K562 (cell line): ENCODE results near the gene ALAS2. TPM values are rescaled to one million over a fixed set of nuclear protein-coding genes. Genes with fewer than 3 reads are reported as not detected.
A peak's percentile ranks its signal among the peaks of the same experiment; 100 is the strongest.

Experiments
- BRD9 ChIP-seq: fragments of 450-650 bp; IDR thresholded peaks from 2 replicates; pipeline ENCODE4 v1.6.1; 2018; ENCODE audit warnings: low read depth; ENCODE audit not compliant: partially characterized antibody
- CBX5 ChIP-seq: IDR thresholded peaks from 2 replicates; pipeline ENCODE4 v1.6.1; 2014; ENCODE audit warnings: low read depth, borderline replicate concordance
- CREBBP ChIP-seq: IDR thresholded peaks from one replicate; pipeline ENCODE4 v1.6.1; 2012; ENCODE audit warnings: low read depth, mild to moderate bottlenecking, control low read depth, inconsistent platforms, low read length
- CREM ChIP-seq: IDR thresholded peaks from 2 replicates; pipeline ENCODE4 v1.6.1; 2014; ENCODE audit warnings: antibody characterized with exemption, low read depth
- ETV6 ChIP-seq, 3 experiments: fragments of 150-350 bp in 1 of 3; sonication (generic) in 1 of 3; formaldehyde crosslinking in 1 of 3; IDR thresholded peaks; 2 replicates each; pipeline versions ENCODE4 v1.6.1 to v1.8.0; 2014 to 2022; ENCODE audit warnings: borderline replicate concordance in 2 of 3, low read depth in 2 of 3, antibody characterized with exemption in 1 of 3, low read length in 1 of 3, mild to moderate bottlenecking in 1 of 3, missing genetic modification reagents in 1 of 3
- HDAC3 ChIP-seq: fragments of 450-650 bp; IDR thresholded peaks from 2 replicates; pipeline ENCODE4 v1.6.1; 2018; ENCODE audit warnings: borderline replicate concordance, mild to moderate bottlenecking, moderate library complexity; ENCODE audit not compliant: partially characterized antibody
- JUNB ChIP-seq: fragments of 450-650 bp; formaldehyde crosslinking; conservative IDR thresholded peaks from 2 replicates; pipeline ENCODE4 v1.4.0; 2020; ENCODE audit warnings: mild to moderate bottlenecking
- KAT2B ChIP-seq: IDR thresholded peaks from one replicate; pipeline ENCODE4 v1.6.1; 2012; ENCODE audit warnings: low read depth, mild to moderate bottlenecking, control low read depth, inconsistent platforms, low read length, moderate library complexity
- KLF6 ChIP-seq: fragments of 250-450 bp; sonication (Bioruptor Pico); IDR thresholded peaks from 2 replicates; pipeline ENCODE4 v1.4.0; 2020; ENCODE audit warnings: mild to moderate bottlenecking, moderate library complexity, borderline replicate concordance
- LEF1 ChIP-seq: fragments of 450-650 bp; IDR thresholded peaks from 2 replicates; pipeline ENCODE4 v1.6.1; 2016; ENCODE audit warnings: mild to moderate bottlenecking
- NBN ChIP-seq: fragments of 450-650 bp; IDR thresholded peaks from 2 replicates; pipeline ENCODE4 v1.6.1; 2016; ENCODE audit warnings: low read depth, mild to moderate bottlenecking
- NFYB ChIP-seq: IDR thresholded peaks from 2 replicates; pipeline ENCODE4 v1.6.1; 2011; ENCODE audit warnings: mild to moderate bottlenecking, moderate library complexity; ENCODE audit not compliant: insufficient read length; ENCODE audit errors: extremely low read depth
- NONO ChIP-seq, 2 experiments: fragments of 200-400 bp in 1 of 2; fragments of 450-650 bp in 1 of 2; formaldehyde crosslinking in 1 of 2; IDR thresholded peaks; 2 replicates each; pipeline ENCODE4 v1.6.1; 2017; ENCODE audit warnings: low read depth in 2 of 2, mild to moderate bottlenecking in 2 of 2, moderate library complexity in 2 of 2, low read length in 1 of 2
- NR3C1 ChIP-seq: sonication (generic); formaldehyde crosslinking; IDR thresholded peaks from 2 replicates; pipeline ENCODE4 v1.8.1; 2022; ENCODE audit warnings: missing genetic modification reagents
- NRF1 ChIP-seq, 2 experiments: fragments of 450-650 bp; IDR thresholded peaks in 1 of 2; conservative IDR thresholded peaks in 1 of 2; 2 replicates each; pipeline ENCODE4 v1.6.1; 2014; ENCODE audit warnings: mild to moderate bottlenecking in 2 of 2
- NUFIP1 ChIP-seq: fragments of 450-650 bp; IDR thresholded peaks from 2 replicates; pipeline ENCODE4 v1.6.1; 2018; ENCODE audit not compliant: partially characterized antibody
- PHF20 ChIP-seq: fragments of 450-650 bp; IDR thresholded peaks from 2 replicates; pipeline ENCODE4 v1.6.1; 2018; ENCODE audit not compliant: partially characterized antibody
- PRMT5 ChIP-seq: sonication (generic); formaldehyde crosslinking; IDR thresholded peaks from 2 replicates; pipeline ENCODE4 v1.5.0; 2020; ENCODE audit warnings: missing genetic modification reagents
- RBM34 ChIP-seq: fragments of 200-400 bp; formaldehyde crosslinking; IDR thresholded peaks from 2 replicates; pipeline ENCODE4 v1.6.1; 2018; ENCODE audit warnings: low read length, borderline replicate concordance; ENCODE audit not compliant: insufficient read depth
- SPI1 ChIP-seq: IDR thresholded peaks from 2 replicates; pipeline ENCODE4 v1.6.1; 2011; ENCODE audit warnings: low read depth, low read length, control low read depth, borderline replicate concordance
- TCF15 ChIP-seq: fragments of 250-450 bp; sonication (Bioruptor Pico); IDR thresholded peaks from 2 replicates; pipeline ENCODE4 v1.8.0; 2022; ENCODE audit warnings: moderate library complexity, mild to moderate bottlenecking, inconsistent platforms
- TCFL5 ChIP-seq: fragments of 250-450 bp; sonication (Bioruptor Pico); conservative IDR thresholded peaks from 2 replicates; pipeline ENCODE4 v1.6.1; 2021; ENCODE audit warnings: mild to moderate bottlenecking, moderate library complexity, matching md5 sums
- TGIF2 ChIP-seq: sonication (generic); formaldehyde crosslinking; IDR thresholded peaks from 2 replicates; pipeline ENCODE4 v1.8.1; 2022; ENCODE audit warnings: mild to moderate bottlenecking, missing genetic modification reagents, moderate library complexity
- ZBED1 ChIP-seq: IDR thresholded peaks from 2 replicates; pipeline ENCODE4 v1.6.1; 2014
- ZFX ChIP-seq: sonication (generic); formaldehyde crosslinking; IDR thresholded peaks from 2 replicates; pipeline ENCODE4 v1.8.0; 2022; ENCODE audit warnings: mild to moderate bottlenecking, missing genetic modification reagents, moderate library complexity
- ZNF175 ChIP-seq: fragments of 200-800 bp; sonication (Bioruptor generic); IDR thresholded peaks from 2 replicates; pipeline ENCODE4 v1.6.1; 2016; ENCODE audit warnings: low read depth, mild to moderate bottlenecking, missing genetic modification characterization, missing compliant biosample characterization
- ZNF217 ChIP-seq: sonication (generic); formaldehyde crosslinking; IDR thresholded peaks from 2 replicates; pipeline ENCODE4 v1.8.0; 2022; ENCODE audit warnings: mild to moderate bottlenecking, missing genetic modification reagents
- ZNF512 ChIP-seq: IDR thresholded peaks from 2 replicates; pipeline ENCODE4 v1.6.1; 2016; ENCODE audit warnings: missing genetic modification characterization, missing compliant biosample characterization
- ZNF717 ChIP-seq: fragments of 250-450 bp; sonication (Bioruptor Pico); IDR thresholded peaks from 2 replicates; pipeline ENCODE4 v1.5.0; 2021
- polyA plus RNA-seq, 8 experiments: library from polyadenylated mRNA; depleted of rRNA in 4 of 8; stranded (reverse) in 5 of 8; unstranded in 3 of 8; fragments of >200 nt; fragmentation: Nextera tagmentation in 2 of 8; fragmentation: Illumina TruSeq in 1 of 8; extraction: Ambion mirVana in 2 of 8; extraction: Trizol in 1 of 8; gene quantifications; 2 replicates each; pipeline versions ENCODE4 v1.2.1 to v1.2.3, GENCODE V29; 2011 to 2014; ENCODE audit warnings: inconsistent platforms in 1 of 8, missing spikeins in 1 of 8
- total RNA-seq, 7 experiments: library from RNA; depleted of rRNA in 6 of 7; stranded (reverse); fragments of >200 nt in 6 of 7; fragmentation: Illumina TruSeq in 2 of 7; extraction: Trizol in 2 of 7; gene quantifications; 2 replicates each; pipeline versions ENCODE4 v1.2.1 to v1.2.3, GENCODE V29; 2011 to 2021; ENCODE audit warnings: low replicate concordance in 1 of 7

ALAS2 gene
- total and polyA plus RNA-seq, 9 of the 15 experiments (the other 6 are each of a cell fraction or from before 2014, with no cell fraction given): 14.6 to 101 (median 33.4) TPM

GRCh38 chrX:54999717-55000598 is 30.8 kb downstream of the ALAS2 start, which contains the start of gene APEX2 (continued):
- TF ChIP-seq JUNB (CRISPR knock-in tag) (no peak), ZNF175 (CRISPR knock-in tag) (no peak), NBN (no peak), NFYB (peak; percentile 2), CBX5 (no peak), NONO (IDR thresholded peaks at IDR 0.05; ENCODE audit: low read depth in 2 of 2, low read length in 1 of 2) (no peak), ZNF717 (no peak), TGIF2 (CRISPR knock-in tag) (no peak), HDAC3 (no peak), PHF20 (no peak), ZBED1 (no peak), CREBBP (no peak), ZNF512 (no peak), LEF1 (no peak), NR3C1 (CRISPR knock-in tag) (no peak), ZFX (CRISPR knock-in tag) (no peak), NUFIP1 (no peak), PRMT5 (CRISPR knock-in tag) (no peak), CREM (peak; percentile 75), KAT2B (no peak), RBM34 (no peak), NRF1 (conservative IDR thresholded peaks at IDR 0.05 in 1 of 2, IDR thresholded peaks at IDR 0.05 in 1 of 2) (peak; percentile 92 to 94), ZNF217 (CRISPR knock-in tag) (no peak), BRD9 (no peak), TCF15 (CRISPR knock-in tag) (no peak), TCFL5 (CRISPR knock-in tag) (no peak), KLF6 (CRISPR knock-in tag) (no peak), ETV6 (IDR thresholded peaks at IDR 0.05; ENCODE audit: borderline replicate concordance in 1 of 2, low read depth in 2 of 2, low read length in 1 of 2) (no peak), ETV6 (CRISPR knock-in tag; IDR thresholded peaks at IDR 0.05; ENCODE audit: borderline replicate concordance) (no peak), SPI1 (peak; percentile 65; the same call in 1 of the 2 replicates)
